HepG2 (cell line): ENCODE measurements around the gene MYO7B. TPM values are rescaled to one million over a fixed set of nuclear protein-coding genes. Genes with fewer than 3 reads are reported as not detected.

Experiments
- AGO1 ChIP-seq: fragments of 200-400 bp; formaldehyde crosslinking; IDR thresholded peaks from 2 replicates; pipeline ENCODE4 v1.6.1; 2017; ENCODE audit warnings: mild to moderate bottlenecking, low read depth, low read length, moderate library complexity; ENCODE audit not compliant: poor library complexity, severe bottlenecking
- BRCA1 ChIP-seq: sonication (generic); formaldehyde crosslinking; IDR thresholded peaks from 2 replicates; pipeline ENCODE4 v1.4.0; 2020; ENCODE audit warnings: missing genetic modification reagents
- ELF4 ChIP-seq: sonication (generic); formaldehyde crosslinking; IDR thresholded peaks from 2 replicates; pipeline ENCODE4 v1.5.0; 2020; ENCODE audit warnings: missing genetic modification reagents, mild to moderate bottlenecking, moderate library complexity, borderline replicate concordance
- GFI1 ChIP-seq: sonication (generic); formaldehyde crosslinking; IDR thresholded peaks from 2 replicates; pipeline ENCODE4 v1.5.0; 2020; ENCODE audit warnings: missing genetic modification reagents, mild to moderate bottlenecking, borderline replicate concordance
- GMEB1 ChIP-seq: sonication (generic); formaldehyde crosslinking; IDR thresholded peaks from 2 replicates; pipeline ENCODE4 v1.5.1; 2020; ENCODE audit warnings: missing genetic modification reagents, mild to moderate bottlenecking, borderline replicate concordance
- IKZF1 ChIP-seq: fragments of 450-650 bp; IDR thresholded peaks from 2 replicates; pipeline ENCODE4 v1.7.1; 2016
- KDM3A ChIP-seq: IDR thresholded peaks from 2 replicates; pipeline ENCODE4 v1.6.1; 2018; ENCODE audit warnings: low read depth, missing compliant biosample characterization
- MXI1 ChIP-seq: IDR thresholded peaks from 3 replicates; pipeline ENCODE4 v1.6.1; 2012; ENCODE audit warnings: low read depth, low read length, inconsistent platforms, borderline replicate concordance
- NR2F2 ChIP-seq: IDR thresholded peaks from 2 replicates; pipeline ENCODE4 v1.6.1; 2012; ENCODE audit warnings: low read depth, inconsistent platforms, borderline replicate concordance
- TERF1 ChIP-seq: sonication (generic); formaldehyde crosslinking; IDR thresholded peaks from 2 replicates; pipeline ENCODE4 v1.8.0; 2022; ENCODE audit warnings: mild to moderate bottlenecking, missing genetic modification reagents, moderate library complexity
- ZNF142 ChIP-seq: sonication (generic); formaldehyde crosslinking; IDR thresholded peaks from 2 replicates; pipeline ENCODE4 v1.4.0; 2020; ENCODE audit warnings: missing genetic modification reagents
- ZNF207 ChIP-seq: fragments of 450-650 bp; IDR thresholded peaks from 2 replicates; pipeline ENCODE4 v1.6.1; 2016; ENCODE audit warnings: antibody characterized with exemption, borderline replicate concordance
- polyA plus RNA-seq, 8 experiments: library from polyadenylated mRNA; depleted of rRNA in 3 of 8; stranded (reverse) in 7 of 8; unstranded in 1 of 8; fragments of >200 nt; fragmentation: Illumina TruSeq in 4 of 8; extraction: Trizol in 4 of 8; gene quantifications; 2 replicates each; pipeline versions ENCODE4 v1.2.1 to v1.2.3, GENCODE V29; 2011 to 2016; ENCODE audit warnings: low read depth in 4 of 8, missing spikeins in 1 of 8, mixed read lengths in 1 of 8; ENCODE audit not compliant: insufficient read depth in 1 of 8
- total RNA-seq, 5 experiments: library from RNA; depleted of rRNA; stranded (reverse); fragments of >200 nt; fragmentation: Illumina TruSeq; extraction: Trizol; gene quantifications; 2 replicates each; pipeline ENCODE4 v1.2.3, GENCODE V29; 2016; ENCODE audit warnings: low read depth in 1 of 5

MYO7B gene
- total and polyA plus RNA-seq, 2 of the 13 experiments (the other 11 are each of a cell fraction or from before 2014, with no cell fraction given) = not detected

- TF ChIP-seq ZNF142 (CRISPR knock-in tag) = no peak
- peak; percentile 79; the same call in 1 of the 2 replicates for TF ChIP-seq TERF1 (CRISPR knock-in tag)
- TF ChIP-seq ELF4 (CRISPR knock-in tag) = no peak
- 0 out of 3 replicates have a peak, but pooled peaks have one; percentile 12 for TF ChIP-seq MXI1
- TF ChIP-seq IKZF1 = no peak
- TF ChIP-seq AGO1 = no peak
- TF ChIP-seq KDM3A (CRISPR knock-in tag) = no peak
- no peak for TF ChIP-seq GFI1 (CRISPR knock-in tag)
- no peak for TF ChIP-seq GMEB1 (CRISPR knock-in tag)
- no peak for TF ChIP-seq BRCA1 (CRISPR knock-in tag)
- 0 out of 2 replicates have a peak, but pooled peaks have one; percentile 29 for TF ChIP-seq ZNF207
- TF ChIP-seq NR2F2 = no peak
Observed at GRCh38 chr2:127635380-127636237, 100.1 kb downstream of the MYO7B start (continued).
